Testis (tissue), 2 donors: ENCODE measurements around the gene PLEKHM2.

Experiments
- POLR2A ChIP-seq: fragments of 450-650 bp; IDR thresholded peaks from one replicate; pipeline ENCODE4 v1.6.1; 2017; ENCODE audit warnings: antibody characterized with exemption, mild to moderate bottlenecking, moderate library complexity
- TF ChIP-seq, protein P1 (sequence below), 3 experiments: fragments of 450-650 bp in 2 of 3; fragments of 200-600 bp in 1 of 3; sonication (generic) in 1 of 3; IDR thresholded peaks; one replicate each; pipeline ENCODE4 v1.5.1; 2016 to 2019; ENCODE audit warnings: antibody characterized with exemption in 3 of 3, mild to moderate bottlenecking in 2 of 3, moderate library complexity in 1 of 3

DNA sequence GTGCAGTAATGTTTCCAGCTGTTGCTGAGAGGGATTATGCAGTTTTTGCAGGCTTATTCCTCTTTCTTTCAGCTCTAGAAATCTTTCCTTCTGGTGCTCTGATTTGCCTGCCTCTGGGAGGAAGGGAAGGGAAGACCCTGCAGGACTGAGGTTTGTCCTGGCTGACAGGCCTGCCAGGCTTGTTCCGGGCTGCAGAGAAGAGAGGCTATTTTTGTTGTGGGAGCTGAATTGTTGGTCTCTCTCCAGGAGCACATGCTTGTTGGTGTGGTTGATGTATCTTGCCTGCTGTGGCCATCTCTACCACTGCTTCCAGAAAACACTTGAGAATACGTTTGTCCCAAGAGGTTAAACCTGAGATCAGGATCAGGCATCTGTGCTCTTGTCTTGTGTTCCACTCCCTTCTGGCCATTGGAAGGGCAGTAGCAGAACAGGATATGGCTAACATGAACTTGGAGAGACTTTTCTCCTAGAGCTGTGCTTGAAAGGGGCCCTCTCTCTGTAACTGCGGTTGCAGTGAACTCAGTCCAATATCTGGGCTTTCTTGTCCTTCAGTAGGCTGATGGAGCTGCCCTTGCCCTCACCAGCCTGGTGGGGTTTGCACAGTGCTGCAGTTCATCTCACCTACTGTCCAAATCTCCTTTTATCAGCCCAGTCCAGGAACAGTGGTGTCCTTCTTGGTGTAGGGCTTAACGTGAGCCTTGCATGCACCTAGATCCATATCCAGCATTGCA lies 30.5 kb downstream of the PLEKHM2 start:
- TF ChIP-seq, protein P1, sequence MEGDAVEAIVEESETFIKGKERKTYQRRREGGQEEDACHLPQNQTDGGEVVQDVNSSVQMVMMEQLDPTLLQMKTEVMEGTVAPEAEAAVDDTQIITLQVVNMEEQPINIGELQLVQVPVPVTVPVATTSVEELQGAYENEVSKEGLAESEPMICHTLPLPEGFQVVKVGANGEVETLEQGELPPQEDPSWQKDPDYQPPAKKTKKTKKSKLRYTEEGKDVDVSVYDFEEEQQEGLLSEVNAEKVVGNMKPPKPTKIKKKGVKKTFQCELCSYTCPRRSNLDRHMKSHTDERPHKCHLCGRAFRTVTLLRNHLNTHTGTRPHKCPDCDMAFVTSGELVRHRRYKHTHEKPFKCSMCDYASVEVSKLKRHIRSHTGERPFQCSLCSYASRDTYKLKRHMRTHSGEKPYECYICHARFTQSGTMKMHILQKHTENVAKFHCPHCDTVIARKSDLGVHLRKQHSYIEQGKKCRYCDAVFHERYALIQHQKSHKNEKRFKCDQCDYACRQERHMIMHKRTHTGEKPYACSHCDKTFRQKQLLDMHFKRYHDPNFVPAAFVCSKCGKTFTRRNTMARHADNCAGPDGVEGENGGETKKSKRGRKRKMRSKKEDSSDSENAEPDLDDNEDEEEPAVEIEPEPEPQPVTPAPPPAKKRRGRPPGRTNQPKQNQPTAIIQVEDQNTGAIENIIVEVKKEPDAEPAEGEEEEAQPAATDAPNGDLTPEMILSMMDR (IDR thresholded peaks at IDR 0.05): no peak
- no peak for TF ChIP-seq POLR2A
